ENCODE measurements around the gene GLYR1.

Gene GLYR1

GRCh38 chr16:4828567-4829321 is 18.3 kb downstream of the GLYR1 start:
- Histone ChIP-seq H3K9me3 (ENCODE audit: low read length) (no peaks in the 10 kb centered on the region), H3K4me3 (ENCODE audit: low read length) (no peak overlapping the region), H3K4me1 (ENCODE audit: insufficient read depth, low read length) (peaks cover 4% of the 10 kb centered on the region), H3K36me3 (ENCODE audit: insufficient read depth, low read length) (peaks cover 81% of the 10 kb centered on the region), H3K27me3 (ENCODE audit: insufficient read depth, low read length) (no peaks in the 10 kb centered on the region), H2AFZ (ENCODE audit: low read depth, low read length) (no peak overlapping the region)

- H3K27me3 ChIP-seq (ENCODE audit: insufficient read depth, low read length), result no peaks in the 10 kb centered on the region
- peaks cover 4% of the 10 kb centered on the region for H3K4me1 ChIP-seq (ENCODE audit: insufficient read depth, low read length)
- peaks cover 78% of the 10 kb centered on the region for H3K36me3 ChIP-seq (ENCODE audit: insufficient read depth, low read length)
- no peaks in the 10 kb centered on the region for H3K9me3 ChIP-seq (ENCODE audit: low read length)
- H3K4me3 ChIP-seq (ENCODE audit: low read length), result no peak overlapping the region
- H2AFZ ChIP-seq (ENCODE audit: low read depth, low read length), result no peak overlapping the region
These were observed 20.1 kb downstream of the GLYR1 start for GRCh38 chr16:4826980-4827379.

- no peak overlapping the region for H3K4me3 ChIP-seq (ENCODE audit: low read length)
- H3K27me3 ChIP-seq (ENCODE audit: insufficient read depth, low read length), result no peaks in the 10 kb centered on the region
- no peaks in the 10 kb centered on the region for H3K9me3 ChIP-seq (ENCODE audit: low read length)
- H2AFZ ChIP-seq (ENCODE audit: low read depth, low read length), result no peak overlapping the region
- H3K4me1 ChIP-seq (ENCODE audit: insufficient read depth, low read length), result peaks cover 4% of the 10 kb centered on the region
- H3K36me3 ChIP-seq (ENCODE audit: insufficient read depth, low read length), result peaks cover 78% of the 10 kb centered on the region
These were observed 20.6 kb downstream of the GLYR1 start for GRCh38 chr16:4826526-4826925.

GRCh38 chr16:4825196-4825595 is 21.9 kb downstream of the GLYR1 start:
- Histone ChIP-seq H3K9me3 (ENCODE audit: low read length) (no peaks in the 10 kb centered on the region), H3K27me3 (ENCODE audit: insufficient read depth, low read length) (no peaks in the 10 kb centered on the region), H3K4me3 (ENCODE audit: low read length) (no peak overlapping the region), H3K36me3 (ENCODE audit: insufficient read depth, low read length) (peaks cover 78% of the 10 kb centered on the region), H3K4me1 (ENCODE audit: insufficient read depth, low read length) (peaks cover 4% of the 10 kb centered on the region), H2AFZ (ENCODE audit: low read depth, low read length) (no peak overlapping the region)

GRCh38 chr16:4820652-4821051 is 26.4 kb downstream of the GLYR1 start:
- Histone ChIP-seq H3K4me1 (ENCODE audit: insufficient read depth, low read length) (no peaks in the 10 kb centered on the region), H2AFZ (ENCODE audit: low read depth, low read length) (no peak overlapping the region), H3K36me3 (ENCODE audit: insufficient read depth, low read length) (peaks cover 75% of the 10 kb centered on the region), H3K27me3 (ENCODE audit: insufficient read depth, low read length) (no peaks in the 10 kb centered on the region), H3K9me3 (ENCODE audit: low read length) (no peaks in the 10 kb centered on the region), H3K4me3 (ENCODE audit: low read length) (no peak overlapping the region)

- Histone ChIP-seq H3K4me3 (ENCODE audit: low read length) (no peak overlapping the region), H3K27me3 (ENCODE audit: insufficient read depth, low read length) (no peaks in the 10 kb centered on the region), H3K36me3 (ENCODE audit: insufficient read depth, low read length) (peaks cover 68% of the 10 kb centered on the region), H3K9me3 (ENCODE audit: low read length) (peaks cover 3% of the 10 kb centered on the region), H3K4me1 (ENCODE audit: insufficient read depth, low read length) (no peaks in the 10 kb centered on the region), H2AFZ (ENCODE audit: low read depth, low read length) (no peak overlapping the region)
These were observed 32.4 kb downstream of the GLYR1 start for GRCh38 chr16:4814542-4815173.

GRCh38 chr16:4814046-4814445 is 33.0 kb downstream of the GLYR1 start:
- Histone ChIP-seq H3K4me1 (ENCODE audit: insufficient read depth, low read length) (no peaks in the 10 kb centered on the region), H2AFZ (ENCODE audit: low read depth, low read length) (no peak overlapping the region), H3K4me3 (ENCODE audit: low read length) (no peak overlapping the region), H3K27me3 (ENCODE audit: insufficient read depth, low read length) (no peaks in the 10 kb centered on the region), H3K36me3 (ENCODE audit: insufficient read depth, low read length) (peaks cover 66% of the 10 kb centered on the region), H3K9me3 (ENCODE audit: low read length) (peaks cover 3% of the 10 kb centered on the region)

- H2AFZ ChIP-seq (ENCODE audit: low read depth, low read length), result no peak overlapping the region
- no peaks in the 10 kb centered on the region for H3K27me3 ChIP-seq (ENCODE audit: insufficient read depth, low read length)
- peaks cover 67% of the 10 kb centered on the region for H3K36me3 ChIP-seq (ENCODE audit: insufficient read depth, low read length)
- no peak overlapping the region for H3K4me3 ChIP-seq (ENCODE audit: low read length)
- H3K9me3 ChIP-seq (ENCODE audit: low read length), result peaks cover 3% of the 10 kb centered on the region
- H3K4me1 ChIP-seq (ENCODE audit: insufficient read depth, low read length), result no peaks in the 10 kb centered on the region
These were observed 33.7 kb downstream of the GLYR1 start for GRCh38 chr16:4813251-4814003.

- no peaks in the 10 kb centered on the region for H3K4me1 ChIP-seq (ENCODE audit: insufficient read depth, low read length)
- H3K9me3 ChIP-seq (ENCODE audit: low read length), result peaks cover 3% of the 10 kb centered on the region
- H3K27me3 ChIP-seq (ENCODE audit: insufficient read depth, low read length), result no peaks in the 10 kb centered on the region
- H3K36me3 ChIP-seq (ENCODE audit: insufficient read depth, low read length), result peaks cover 68% of the 10 kb centered on the region
- no peak overlapping the region for H3K4me3 ChIP-seq (ENCODE audit: low read length)
- no peak overlapping the region for H2AFZ ChIP-seq (ENCODE audit: low read depth, low read length)
These were observed 35.3 kb downstream of the GLYR1 start for GRCh38 chr16:4811773-4812172.

- H3K9me3 ChIP-seq (ENCODE audit: low read length), result peaks cover 3% of the 10 kb centered on the region
- no peaks in the 10 kb centered on the region for H3K27me3 ChIP-seq (ENCODE audit: insufficient read depth, low read length)
- H3K36me3 ChIP-seq (ENCODE audit: insufficient read depth, low read length), result peaks cover 71% of the 10 kb centered on the region
- H3K4me1 ChIP-seq (ENCODE audit: insufficient read depth, low read length), result no peaks in the 10 kb centered on the region
- H3K4me3 ChIP-seq (ENCODE audit: low read length), result no peak overlapping the region
- no peak overlapping the region for H2AFZ ChIP-seq (ENCODE audit: low read depth, low read length)
These were observed 35.8 kb downstream of the GLYR1 start for GRCh38 chr16:4811242-4811641.

GRCh38 chr16:4806280-4806679 is 40.8 kb downstream of the GLYR1 start:
- Histone ChIP-seq H3K27me3 (ENCODE audit: insufficient read depth, low read length) (no peaks in the 10 kb centered on the region), H3K4me3 (ENCODE audit: low read length) (no peak overlapping the region), H2AFZ (ENCODE audit: low read depth, low read length) (no peak overlapping the region), H3K4me1 (ENCODE audit: insufficient read depth, low read length) (peaks cover 18% of the 10 kb centered on the region), H3K9me3 (ENCODE audit: low read length) (no peaks in the 10 kb centered on the region), H3K36me3 (ENCODE audit: insufficient read depth, low read length) (peaks cover 54% of the 10 kb centered on the region)

GRCh38 chr16:4805231-4805630 is 41.9 kb downstream of the GLYR1 start:
- Histone ChIP-seq H3K36me3 (ENCODE audit: insufficient read depth, low read length) (peaks cover 47% of the 10 kb centered on the region), H3K4me3 (ENCODE audit: low read length) (no peak overlapping the region), H3K4me1 (ENCODE audit: insufficient read depth, low read length) (peaks cover 20% of the 10 kb centered on the region), H3K9me3 (ENCODE audit: low read length) (no peaks in the 10 kb centered on the region), H3K27me3 (ENCODE audit: insufficient read depth, low read length) (no peaks in the 10 kb centered on the region), H2AFZ (ENCODE audit: low read depth, low read length) (no peak overlapping the region)
